CD4-positive, alpha-beta T cell (primary cell): ENCODE results near the gene REEP6. TPM values are rescaled to one million over a fixed set of nuclear protein-coding genes. Genes with fewer than 3 reads are reported as not detected.

Experiments
- ATAC-seq: fragments of 200-7000 bp; cut with Tn5 transposase; one replicate; pipeline ENCODE4 v1.10.0; 2022; ENCODE audit warnings: mild to moderate bottlenecking; ENCODE audit not compliant: poor library complexity
- CTCF ChIA-PET: fragments of 350-600 bp; sonication (Branson Sonifier 250); formaldehyde crosslinking; loops from one replicate; lab custom pipeline; 2021; ENCODE audit warnings: antibody characterized with exemption, inconsistent platforms; lab: Charles Lee
- POLR2A ChIA-PET: fragments of 350-600 bp; sonication (Branson Sonifier 250); formaldehyde crosslinking; loops from one replicate; lab custom pipeline; 2021; ENCODE audit warnings: antibody characterized with exemption, inconsistent platforms; lab: Charles Lee
- DNase-seq, 14 experiments: peaks; one replicate each; pipeline ENCODE4 v3.0.0-alpha.2; 2013 to 2020; ENCODE audit warnings: mixed read lengths in 2 of 14
- H3K27ac ChIP-seq, 2 donors: one replicate each; pipeline versions ENCODE4 v1.5.1 to v1.7.0; 2013; ENCODE audit warnings: low read length in 2 of 2, low read depth in 1 of 2, mild to moderate bottlenecking in 1 of 2
- H3K27me3 ChIP-seq, 2 experiments: 1 replicate in 1 of 2; 2 replicates in 1 of 2; pipeline versions ENCODE4 v1.6.1 to v1.7.0; 2013; ENCODE audit warnings: low read length in 2 of 2, control low read depth in 1 of 2, mild to moderate bottlenecking in 1 of 2, moderate library complexity in 1 of 2; ENCODE audit not compliant: insufficient read depth in 2 of 2, control insufficient read depth in 1 of 2
- H3K36me3 ChIP-seq: one replicate; pipeline ENCODE4 v1.6.1; 2013; ENCODE audit warnings: low read length, control low read depth; ENCODE audit not compliant: insufficient read depth
- H3K4me1 ChIP-seq: one replicate; pipeline ENCODE4 v1.6.1; 2013; ENCODE audit warnings: low read length, control low read depth; ENCODE audit not compliant: insufficient read depth
- H3K4me3 ChIP-seq: one replicate; pipeline ENCODE4 v1.5.1; 2013; ENCODE audit warnings: mild to moderate bottlenecking, low read length, moderate library complexity
- H3K9me3 ChIP-seq, 2 experiments: 1 replicate in 1 of 2; 2 replicates in 1 of 2; pipeline versions ENCODE4 v1.6.1 to v1.7.0; 2013; ENCODE audit warnings: low read length in 2 of 2, mild to moderate bottlenecking in 2 of 2, control low read depth in 1 of 2, moderate library complexity in 1 of 2; ENCODE audit not compliant: control insufficient read depth in 1 of 2, insufficient read depth in 1 of 2
- H3K27ac Mint-ChIP-seq: one replicate; pipeline ENCODE4 v1.8.0; 2020; ENCODE audit warnings: mixed read lengths
- H3K27me3 Mint-ChIP-seq: one replicate; pipeline ENCODE4 v1.8.0; 2021; ENCODE audit warnings: mixed read lengths
- H3K36me3 Mint-ChIP-seq: one replicate; pipeline ENCODE4 v1.8.0; 2021; ENCODE audit warnings: low read depth, mixed read lengths
- H3K4me1 Mint-ChIP-seq: one replicate; pipeline ENCODE4 v1.8.0; 2021; ENCODE audit warnings: low read depth, mixed read lengths
- H3K4me3 Mint-ChIP-seq: one replicate; pipeline ENCODE4 v1.8.0; 2020; ENCODE audit warnings: mild to moderate bottlenecking, mixed read lengths
- H3K9me3 Mint-ChIP-seq: one replicate; pipeline ENCODE4 v1.8.0; 2020; ENCODE audit warnings: mixed read lengths
- CTCF ChIP-seq: fragments of 200-600 bp; IDR thresholded peaks from one replicate; pipeline ENCODE4 v1.8.0; 2022; ENCODE audit warnings: antibody characterized with exemption, mild to moderate bottlenecking
- intact Hi-C, 2 experiments: fragments of 100-400 bp; cut with DNase I in 1 of 2; cut with micrococcal nuclease in 1 of 2; formaldehyde crosslinking; loops; one replicate each; pipeline versions ENCODE4 v1.15.1 to v1.9.0; 2023 to 2025; cut with DNase I, micrococcal nuclease
- total RNA-seq, 174 experiments: library from RNA in 2 of 174; stranded (reverse) in 2 of 174; gene quantifications; one replicate each; pipeline ENCODE4 v1.2.3 and lab custom pipeline; 2021 to 2026

Gene REEP6
- total RNA-seq, 2 experiments from 2014 or later, result 2.2 to 2.8 TPM

- Mint-ChIP-seq H3K4me3 (no peak overlapping the region), H3K4me1 (peaks cover 14% of the 10 kb centered on the region), H3K27me3 (peaks cover 19% of the 10 kb centered on the region), H3K36me3 (no peaks in the 10 kb centered on the region), H3K27ac (no peak overlapping the region), H3K9me3 (no peaks in the 10 kb centered on the region)
- Histone ChIP-seq H3K9me3 (peaks cover 0 to 36% of the 10 kb centered on the region in 2 experiments), H3K27ac (no peak overlapping the region), H3K4me3 (no peak overlapping the region), H3K4me1 (peaks cover 29% of the 10 kb centered on the region), H3K36me3 (no peaks in the 10 kb centered on the region), H3K27me3 (peaks cover 13% of the 10 kb centered on the region in 2 experiments)
- POLR2A ChIA-PET, result no interaction called here
- ATAC-seq (no peak), DNase-seq (no peak)
- CTCF ChIA-PET, result no interaction called here
- intact Hi-C loops, result no loop called here
- TF ChIP-seq CTCF, result no peak
These were observed 13.2 kb downstream of the REEP6 start for GRCh38 chr19:1503925-1504773.

GRCh38 chr19:1505012-1505411 is 14.0 kb downstream of the REEP6 start:
- TF ChIP-seq CTCF, result no peak
- Histone ChIP-seq H3K36me3 (no peaks in the 10 kb centered on the region), H3K27me3 (peaks cover 13% of the 10 kb centered on the region in 2 experiments), H3K4me3 (no peak overlapping the region), H3K9me3 (peaks cover 0 to 37% of the 10 kb centered on the region in 2 experiments), H3K27ac (no peak overlapping the region), H3K4me1 (peaks cover 29% of the 10 kb centered on the region)
- Mint-ChIP-seq H3K36me3 (no peaks in the 10 kb centered on the region), H3K27me3 (peaks cover 22% of the 10 kb centered on the region), H3K4me3 (no peak overlapping the region), H3K27ac (no peak overlapping the region), H3K9me3 (no peaks in the 10 kb centered on the region), H3K4me1 (peaks cover 14% of the 10 kb centered on the region)
- ChIA-PET CTCF (no interaction called here), POLR2A (no interaction called here)
- DNase-seq (no peak), ATAC-seq (no peak)
- intact Hi-C loops, result no loop called here

GRCh38 chr19:1505991-1506881 is 15.3 kb downstream of the REEP6 start:
- Histone ChIP-seq H3K27me3 (peaks cover 13% of the 10 kb centered on the region in 2 experiments), H3K27ac (no peak overlapping the region), H3K4me3 (no peak overlapping the region), H3K9me3 (peaks cover 0 to 39% of the 10 kb centered on the region in 2 experiments), H3K36me3 (no peaks in the 10 kb centered on the region), H3K4me1 (peaks cover 29% of the 10 kb centered on the region)
- CTCF ChIA-PET, result no interaction called here
- POLR2A ChIA-PET, result interaction anchor here (0.7 kb wide), 1 partner anchor 15 kb away, joined by 5 read pairs; the partner anchor contains the start of gene REEP6
- ATAC-seq (no peak), DNase-seq (no peak)
- intact Hi-C loops, result no loop called here
- Mint-ChIP-seq H3K27me3 (peaks cover 29% of the 10 kb centered on the region), H3K4me3 (no peak overlapping the region), H3K36me3 (no peaks in the 10 kb centered on the region), H3K4me1 (peaks cover 20% of the 10 kb centered on the region), H3K27ac (peak overlapping the region; percentile 69), H3K9me3 (no peaks in the 10 kb centered on the region)
- no peak for TF ChIP-seq CTCF
